WTC11 (cell line): ENCODE measurements around the gene OSBPL7.

Experiments used
- CTCF ChIP-seq: fragments of 200-600 bp; IDR thresholded peaks from 2 replicates; pipeline ENCODE4 v1.8.0; 2022; ENCODE audit warnings: antibody characterized with exemption
- NR2C2 ChIP-seq: sonication (generic); formaldehyde crosslinking; IDR thresholded peaks from 2 replicates; pipeline ENCODE4 v1.8.0; 2022; ENCODE audit warnings: mild to moderate bottlenecking, missing genetic modification reagents

- TF ChIP-seq CTCF (no peak), NR2C2 (no peak)
Observed at GRCh38 chr17:47853616-47854015, 32.0 kb upstream of the OSBPL7 start.
